ENCODE data around the gene MRTFA.

DNA sequence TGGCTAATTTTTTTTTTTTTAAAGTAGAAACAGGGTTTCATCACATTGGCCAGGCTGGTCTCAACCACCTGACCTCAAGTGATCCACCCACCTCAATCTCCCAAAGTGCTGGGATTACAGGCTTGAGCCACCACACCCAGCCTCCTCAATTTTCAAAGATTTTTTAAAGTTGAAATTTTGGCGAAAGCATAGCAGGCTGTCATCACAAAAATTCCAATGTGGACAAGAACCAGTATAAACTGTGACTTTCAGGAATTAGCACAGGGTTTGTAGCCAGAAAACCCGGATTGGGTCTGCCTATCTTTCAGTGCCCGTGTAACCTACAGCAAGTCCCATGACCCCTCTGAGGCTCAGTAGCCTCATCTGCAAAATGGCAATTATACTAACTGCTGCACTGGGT lies 185.9 kb downstream of the MRTFA start:
- TF ChIP-seq EZH2phosphoT487 (IDR thresholded peaks at IDR 0.05) (no peak), EZH2 (IDR thresholded peaks at IDR 0.05) (no peak)
- TF ChIP-seq, protein P1, sequence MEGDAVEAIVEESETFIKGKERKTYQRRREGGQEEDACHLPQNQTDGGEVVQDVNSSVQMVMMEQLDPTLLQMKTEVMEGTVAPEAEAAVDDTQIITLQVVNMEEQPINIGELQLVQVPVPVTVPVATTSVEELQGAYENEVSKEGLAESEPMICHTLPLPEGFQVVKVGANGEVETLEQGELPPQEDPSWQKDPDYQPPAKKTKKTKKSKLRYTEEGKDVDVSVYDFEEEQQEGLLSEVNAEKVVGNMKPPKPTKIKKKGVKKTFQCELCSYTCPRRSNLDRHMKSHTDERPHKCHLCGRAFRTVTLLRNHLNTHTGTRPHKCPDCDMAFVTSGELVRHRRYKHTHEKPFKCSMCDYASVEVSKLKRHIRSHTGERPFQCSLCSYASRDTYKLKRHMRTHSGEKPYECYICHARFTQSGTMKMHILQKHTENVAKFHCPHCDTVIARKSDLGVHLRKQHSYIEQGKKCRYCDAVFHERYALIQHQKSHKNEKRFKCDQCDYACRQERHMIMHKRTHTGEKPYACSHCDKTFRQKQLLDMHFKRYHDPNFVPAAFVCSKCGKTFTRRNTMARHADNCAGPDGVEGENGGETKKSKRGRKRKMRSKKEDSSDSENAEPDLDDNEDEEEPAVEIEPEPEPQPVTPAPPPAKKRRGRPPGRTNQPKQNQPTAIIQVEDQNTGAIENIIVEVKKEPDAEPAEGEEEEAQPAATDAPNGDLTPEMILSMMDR (IDR thresholded peaks at IDR 0.05) = no peak
